T47D (cell line): ENCODE results near the gene DLX3.

Experiments
- DNase-seq, 2 experiments: peaks; one replicate each; pipeline versions ENCODE4 v3.0.0 to v3.0.0-alpha.2; 2011 to 2012; ENCODE audit warnings: low read depth in 1 of 2, low spot score in 1 of 2
- JUND ChIP-seq: IDR thresholded peaks from 2 replicates; pipeline ENCODE4 v1.6.1; 2012; ENCODE audit warnings: low read depth
- in situ Hi-C: cut with HindIII; loops from 2 replicates; pipeline ENCODE4 v1.10.0; 2016; ENCODE audit warnings: low sequenced_read_pairs, low pct_unique_long_range_greater_than_20kb

DLX3 gene

DNA sequence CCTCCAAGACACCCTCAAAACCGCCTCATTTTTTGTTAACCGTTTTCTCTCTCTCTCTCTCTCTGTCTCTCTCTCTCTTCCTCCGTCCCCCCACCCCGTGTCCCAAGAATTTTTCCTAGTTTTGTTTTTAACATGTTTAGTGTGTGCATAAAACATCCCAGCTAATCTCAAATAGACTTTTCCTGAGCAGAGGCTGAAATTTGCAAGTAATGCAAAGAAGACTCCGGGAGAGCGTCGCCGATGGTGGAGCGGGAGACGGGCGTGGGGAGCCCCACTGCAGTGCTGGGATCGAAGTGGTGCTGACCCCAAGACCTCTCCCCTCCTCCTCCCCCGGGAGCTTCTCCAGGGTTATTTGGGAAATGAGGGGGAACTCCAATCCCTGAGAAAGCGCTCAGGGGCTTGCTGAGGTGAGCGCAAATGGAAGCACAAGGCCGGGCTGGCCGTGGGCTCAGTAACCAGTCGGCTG, 30.7 kb downstream of the DLX3 start:
- in situ Hi-C loops: no loop called here
- no peak for DNase-seq
- no peak for TF ChIP-seq JUND

GRCh38 chr17:49963626-49964302, 31.3 kb downstream of the DLX3 start:
- peak in 1 of 2 experiments; percentile 57 for DNase-seq
- TF ChIP-seq JUND: no peak
- in situ Hi-C loops: no loop called here

GRCh38 chr17:49963309-49963625, 31.8 kb downstream of the DLX3 start:
- no peak for DNase-seq
- in situ Hi-C loops: no loop called here
- TF ChIP-seq JUND: no peak

DNA sequence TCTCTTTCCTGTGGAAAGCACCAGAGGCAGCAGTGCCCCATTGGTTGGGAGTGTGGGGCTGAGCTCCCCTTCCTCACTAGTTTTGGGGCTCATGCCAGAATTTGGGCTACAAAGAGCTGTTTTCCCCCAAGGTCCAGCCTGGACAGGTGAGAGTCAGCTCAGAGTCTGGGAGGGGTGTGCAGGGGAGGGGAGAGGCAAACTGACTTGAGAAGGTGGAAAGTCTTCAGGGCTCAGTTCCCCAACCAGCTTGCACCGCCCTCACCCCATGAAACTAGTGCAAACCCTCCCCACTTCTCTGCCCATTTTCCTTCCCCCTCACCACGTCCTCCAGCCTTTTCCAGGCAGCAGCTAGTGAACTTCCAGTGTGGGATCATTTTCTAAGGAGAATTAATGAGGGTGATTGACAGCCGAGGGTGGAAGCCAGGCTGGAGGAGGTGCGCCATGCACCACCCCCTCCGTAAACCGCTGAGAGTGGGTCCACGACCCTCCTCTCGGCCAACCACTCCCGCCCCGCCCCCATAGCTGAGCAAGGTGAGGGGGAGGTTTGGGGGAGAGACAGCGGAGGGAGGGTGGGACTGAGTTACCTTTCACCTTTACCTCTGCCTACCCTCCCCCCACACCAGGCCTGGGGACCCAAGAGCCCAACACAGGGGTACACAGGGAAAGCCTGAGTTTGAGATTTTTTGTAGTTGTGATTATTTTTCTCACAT, 32.3 kb downstream of the DLX3 start:
- in situ Hi-C loops: no loop called here
- no peak for TF ChIP-seq JUND
- DNase-seq: no peak

GRCh38 chr17:49959183-49959935, 35.7 kb downstream of the DLX3 start:
- peak in 1 of 2 experiments; percentile 76 for DNase-seq
- TF ChIP-seq JUND: no peak
- in situ Hi-C loops: no loop called here

GRCh38 chr17:49958723-49959122, 36.3 kb downstream of the DLX3 start:
- no peak for DNase-seq
- in situ Hi-C loops: no loop called here
- TF ChIP-seq JUND: no peak

DNA sequence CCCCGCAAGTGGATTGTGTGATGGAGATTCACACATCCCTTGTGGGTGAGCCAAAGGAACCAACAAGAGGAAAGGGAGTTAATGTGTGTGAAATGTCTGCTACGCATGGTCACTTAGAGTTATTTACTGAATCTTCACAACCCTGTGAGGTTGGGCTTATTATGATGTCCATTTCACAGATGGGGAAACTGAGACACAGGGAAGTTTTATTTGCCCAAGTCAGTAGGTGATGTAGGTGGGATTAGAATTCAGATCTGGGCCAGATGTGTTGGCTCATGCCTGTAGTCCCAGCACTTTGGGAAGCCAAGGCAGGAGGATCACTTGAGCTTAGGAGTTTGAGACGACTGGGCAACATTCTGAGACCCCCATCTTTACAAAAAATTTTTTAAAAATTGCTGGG, 37.7 kb downstream of the DLX3 start:
- in situ Hi-C loops: no loop called here
- no peak for DNase-seq
- no peak for TF ChIP-seq JUND

- no peak for TF ChIP-seq JUND
- no peak for DNase-seq
- in situ Hi-C loops: no loop called here
Observed at GRCh38 chr17:49956780-49957179, 38.2 kb downstream of the DLX3 start.

- TF ChIP-seq JUND: no peak
- in situ Hi-C loops: no loop called here
- no peak for DNase-seq
Observed at GRCh38 chr17:49955157-49955556, 39.9 kb downstream of the DLX3 start.

- DNase-seq: no peak
- in situ Hi-C loops: no loop called here
- no peak for TF ChIP-seq JUND
Observed at GRCh38 chr17:49952912-49953497, 42.0 kb downstream of the DLX3 start.

- DNase-seq: peak; percentile 94 to 97
- in situ Hi-C loops: no loop called here
- TF ChIP-seq JUND: no peak
Observed at GRCh38 chr17:49952209-49952911, 42.7 kb downstream of the DLX3 start.

- TF ChIP-seq JUND: no peak
- DNase-seq: no peak
- in situ Hi-C loops: no loop called here
Observed at GRCh38 chr17:49951362-49952082, 43.5 kb downstream of the DLX3 start.
